H1 (cell line): ENCODE measurements around the gene PCED1B. TPM values are rescaled to one million over a fixed set of nuclear protein-coding genes. Genes with fewer than 3 reads are reported as not detected.
"Not testable (repeated sequence)": the region's sequence is repeated elsewhere in the genome, so short reads cannot be mapped to it uniquely, and the experiment has no call there.

Experiments used
- CTCF ChIA-PET: fragments of 300-600 bp; sonication (Branson Sonifier 250); formaldehyde crosslinking; loops from one replicate; lab custom pipeline; 2021; ENCODE audit not compliant: partially characterized antibody; lab: Charles Lee
- POLR2A ChIA-PET: fragments of 300-600 bp; sonication (Branson Sonifier 250); formaldehyde crosslinking; loops from one replicate; lab custom pipeline; 2021; ENCODE audit warnings: inconsistent platforms; ENCODE audit not compliant: partially characterized antibody; lab: Charles Lee
- DNase-seq, 2 experiments: peaks; one replicate each; pipeline versions ENCODE4 v3.0.0 to v3.0.0-alpha.2; 2010 to 2022; ENCODE audit warnings: low spot score in 2 of 2, low read depth in 1 of 2, mixed read lengths in 1 of 2
- FAIRE-seq: peaks from 2 replicates; lab custom pipeline; 2011; peaks lifted over from hg19 to GRCh38; lab: Jason Lieb, UNC
- H2AFZ ChIP-seq: 2 replicates; pipeline ENCODE4 v1.8.1; 2012; ENCODE audit warnings: low read length, inconsistent platforms
- H2AK5ac ChIP-seq: 2 replicates; pipeline ENCODE4 v1.6.1; 2013; ENCODE audit warnings: low read depth, low read length
- H2BK120ac ChIP-seq: replicated peaks from 2 replicates; pipeline ENCODE3; 2013; ENCODE audit warnings: low read depth, low read length, inconsistent platforms
- H2BK12ac ChIP-seq: 2 replicates; pipeline ENCODE4 v1.6.1; 2013; ENCODE audit warnings: low read depth, low read length
- H2BK15ac ChIP-seq: 2 replicates; pipeline ENCODE4 v1.6.1; 2013; ENCODE audit warnings: low read length
- H2BK20ac ChIP-seq: 2 replicates; pipeline ENCODE4 v1.6.1; 2013; ENCODE audit warnings: low read length
- H2BK5ac ChIP-seq: 2 replicates; pipeline ENCODE4 v1.6.1; 2013; ENCODE audit warnings: low read depth, low read length
- H3K14ac ChIP-seq: 2 replicates; pipeline ENCODE4 v1.6.1; 2013; ENCODE audit warnings: inconsistent platforms; ENCODE audit not compliant: insufficient read length
- H3K18ac ChIP-seq: 2 replicates; pipeline ENCODE4 v1.6.1; 2013; ENCODE audit warnings: low read length; ENCODE audit errors: extremely low read depth
- H3K23ac ChIP-seq: 2 replicates; pipeline ENCODE4 v1.6.1; 2013; ENCODE audit warnings: inconsistent platforms; ENCODE audit not compliant: insufficient read length
- H3K23me2 ChIP-seq: 2 replicates; pipeline ENCODE4 v1.6.1; 2013; ENCODE audit warnings: low read depth, low read length
- H3K27ac ChIP-seq: 2 replicates; pipeline ENCODE4 v1.6.1; 2011; ENCODE audit warnings: low read depth, low read length, inconsistent platforms
- H3K27me3 ChIP-seq, 4 experiments: replicated peaks in 1 of 4; 1 replicate in 1 of 4; 2 replicates in 3 of 4; pipeline versions ENCODE4 v1.6.1 to v1.8.1; 2011 to 2013; ENCODE audit warnings: low read length in 3 of 4, mild to moderate bottlenecking in 3 of 4, inconsistent platforms in 2 of 4, mixed read lengths in 2 of 4, moderate library complexity in 1 of 4; ENCODE audit not compliant: control insufficient read depth in 3 of 4, insufficient read depth in 3 of 4; ENCODE audit errors: extremely low read depth in 1 of 4
- H3K36me3 ChIP-seq, 4 experiments: 2 replicates each; pipeline versions ENCODE4 v1.6.1 to v1.8.1; 2011 to 2013; ENCODE audit warnings: mild to moderate bottlenecking in 4 of 4, low read length in 3 of 4, moderate library complexity in 2 of 4, control low read depth in 1 of 4, inconsistent platforms in 1 of 4; ENCODE audit not compliant: insufficient read depth in 4 of 4, control insufficient read depth in 2 of 4
- H3K4ac ChIP-seq: replicated peaks from 2 replicates; pipeline ENCODE3; 2013; ENCODE audit warnings: low read length, low read depth, mixed read lengths, inconsistent platforms; ENCODE audit not compliant: insufficient read length
- H3K4me1 ChIP-seq, 4 experiments: replicated peaks in 1 of 4; 1 replicate in 1 of 4; 2 replicates in 3 of 4; pipeline versions ENCODE4 v1.6.1 to v1.8.1; 2011 to 2013; ENCODE audit warnings: low read length in 3 of 4, inconsistent platforms in 2 of 4, mixed read lengths in 1 of 4; ENCODE audit not compliant: insufficient read depth in 4 of 4, control insufficient read depth in 3 of 4
- H3K4me2 ChIP-seq, 2 experiments: 2 replicates each; pipeline versions ENCODE4 v1.6.1 to v1.8.1; 2011 to 2013; ENCODE audit warnings: low read depth in 2 of 2, low read length in 2 of 2, control low read depth in 1 of 2, inconsistent platforms in 1 of 2, mild to moderate bottlenecking in 1 of 2; ENCODE audit not compliant: insufficient read depth in 1 of 2
- H3K4me3 ChIP-seq, 4 experiments: fragments of 200-600, 300-600 bp in 1 of 4; sonication (generic), shearing (Covaris generic), sonication (Bioruptor Twin) in 1 of 4; 2 replicates each; pipeline versions ENCODE4 v1.5.1 to v1.8.1; 2011 to 2016; ENCODE audit warnings: low read length in 4 of 4, low read depth in 3 of 4, control low read depth in 2 of 4, inconsistent platforms in 2 of 4, mild to moderate bottlenecking in 2 of 4, mixed read lengths in 1 of 4, moderate library complexity in 1 of 4; ENCODE audit not compliant: insufficient read depth in 2 of 4; ENCODE audit errors: extremely low read depth in 1 of 4
- H3K56ac ChIP-seq: replicated peaks from 2 replicates; pipeline ENCODE3; 2013; ENCODE audit warnings: low read depth, mild to moderate bottlenecking, mixed read lengths, low read length, inconsistent platforms; ENCODE audit not compliant: insufficient read length
- H3K79me1 ChIP-seq: 2 replicates; pipeline ENCODE4 v1.6.1; 2013; ENCODE audit warnings: low read depth, low read length, control low read depth
- H3K79me2 ChIP-seq, 2 experiments: 2 replicates each; pipeline versions ENCODE4 v1.6.1 to v1.8.1; 2012 to 2013; ENCODE audit warnings: low read length in 2 of 2, mild to moderate bottlenecking in 2 of 2, inconsistent platforms in 1 of 2; ENCODE audit not compliant: insufficient read depth in 2 of 2, control insufficient read depth in 1 of 2
- H3K9ac ChIP-seq, 4 experiments: replicated peaks in 1 of 4; 1 replicate in 1 of 4; 2 replicates in 3 of 4; pipeline versions ENCODE4 v1.6.1 to v1.8.1; 2011 to 2013; ENCODE audit warnings: low read depth in 3 of 4, low read length in 3 of 4, control low read depth in 2 of 4, mild to moderate bottlenecking in 2 of 4, moderate library complexity in 2 of 4, inconsistent platforms in 1 of 4; ENCODE audit errors: extremely low read depth in 1 of 4
- H3K9me3 ChIP-seq, 2 experiments: 2 replicates each; pipeline versions ENCODE4 v1.6.1 to v1.8.1; 2012 to 2013; ENCODE audit warnings: mild to moderate bottlenecking in 2 of 2, moderate library complexity in 2 of 2, control low read depth in 1 of 2, inconsistent platforms in 1 of 2, low read depth in 1 of 2, low read length in 1 of 2, mixed read lengths in 1 of 2; ENCODE audit not compliant: insufficient read depth in 2 of 2
- H4K20me1 ChIP-seq, 2 experiments: replicated peaks in 1 of 2; 2 replicates each; pipeline versions ENCODE3 to v1.8.1; 2011 to 2013; ENCODE audit warnings: inconsistent platforms in 2 of 2, low read length in 2 of 2, mild to moderate bottlenecking in 1 of 2; ENCODE audit not compliant: insufficient read depth in 2 of 2, control insufficient read depth in 1 of 2
- H4K5ac ChIP-seq: 2 replicates; pipeline ENCODE4 v1.6.1; 2013; ENCODE audit warnings: low read length, low read depth, mixed read lengths, inconsistent platforms; ENCODE audit not compliant: insufficient read length
- H4K8ac ChIP-seq: 2 replicates; pipeline ENCODE4 v1.8.0; 2013; ENCODE audit warnings: mild to moderate bottlenecking, moderate library complexity, low read length, inconsistent platforms; ENCODE audit not compliant: insufficient read depth; ENCODE audit errors: extremely low read depth
- H4K91ac ChIP-seq: replicated peaks from 2 replicates; pipeline ENCODE3; 2013; ENCODE audit warnings: low read length, mixed read lengths, inconsistent platforms; ENCODE audit not compliant: insufficient read length
- WGBS, 2 experiments: shearing (Covaris generic) in 1 of 2; methylation state at CpG; one replicate each; pipeline versions ENCODE4 v1.1.6 to v1.1.7; 2013 to 2015; ENCODE audit warnings: low lambda C conversion rate in 2 of 2, mixed read lengths in 2 of 2, inconsistent platforms in 1 of 2, low coverage in 1 of 2, missing lambda C conversion rate in 1 of 2; ENCODE audit not compliant: insufficient replicate concordance in 2 of 2, insufficient coverage in 1 of 2, insufficient read length in 1 of 2; ENCODE audit errors: extremely low coverage in 1 of 2, missing lambda C conversion rate in 1 of 2; 5-methylcytosine and 5-hydroxymethylcytosine counted together
- polyA plus RNA-seq, 7 experiments: library from polyadenylated mRNA; depleted of rRNA in 3 of 7; stranded (reverse) in 5 of 7; unstranded in 2 of 7; fragments of >200 nt in 5 of 7; fragments of 200-250 nt in 2 of 7; gene quantifications; 1 replicate in 5 of 7; 2 replicates in 1 of 7; 4 replicates in 1 of 7; pipeline versions ENCODE4 v1.2.1 to v1.2.3, GENCODE V29; 2011 to 2013; ENCODE audit warnings: missing spikeins in 2 of 7, mixed read lengths in 2 of 7
- total RNA-seq: library from RNA; stranded (reverse); fragmentation: NEBNext Ultra II Directional; extraction: Animal tissue kit (Norgen Biotek cat#: 25700); gene quantifications from 2 replicates; pipeline ENCODE4 v1.2.1, GENCODE V29; 2021

PCED1B gene
- total and polyA plus RNA-seq, 2 of the 8 experiments (the other 6 are each of a cell fraction or from before 2014, with no cell fraction given), result 4.7 to 5.4 TPM

DNA sequence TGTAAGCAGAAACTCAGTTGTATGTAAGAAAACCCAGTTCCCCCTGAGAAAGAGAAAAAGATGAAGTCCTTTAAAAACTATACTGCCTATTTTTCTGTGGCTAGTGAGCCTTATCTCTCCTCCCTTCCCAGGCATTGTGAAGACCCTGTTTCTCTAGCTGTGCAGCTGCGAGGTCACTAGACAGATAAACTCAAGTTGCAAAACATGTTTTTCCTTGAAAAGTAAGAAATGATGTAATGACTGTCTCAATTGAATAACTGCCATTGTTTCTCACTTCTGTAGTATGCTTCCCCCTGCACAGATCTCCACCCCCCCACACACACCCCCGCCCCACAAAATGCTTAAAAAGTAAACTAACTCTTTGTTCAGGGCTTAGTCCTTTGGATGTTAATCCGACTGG is 23.6 kb upstream of the PCED1B start:
- H3K9me3 ChIP-seq, result peaks cover 11 to 16% of the 10 kb centered on the region in 2 experiments
- H3K23ac ChIP-seq, H4K91ac ChIP-seq, H3K4me1 ChIP-seq, FAIRE-seq, H3K4me2 ChIP-seq, H3K4me3 ChIP-seq, H2BK12ac ChIP-seq, H2AK5ac ChIP-seq, H2AFZ ChIP-seq, H3K18ac ChIP-seq, H3K27me3 ChIP-seq, H4K5ac ChIP-seq, H3K56ac ChIP-seq, H2BK15ac ChIP-seq, H2BK120ac ChIP-seq, H2BK5ac ChIP-seq, H3K23me2 ChIP-seq, DNase-seq, POLR2A ChIA-PET, H3K36me3 ChIP-seq, H2BK20ac ChIP-seq, H3K9ac ChIP-seq, H4K20me1 ChIP-seq, H3K27ac ChIP-seq, H4K8ac ChIP-seq, H3K4ac ChIP-seq, H3K14ac ChIP-seq, H3K79me2 ChIP-seq, H3K79me1 ChIP-seq: not testable (repeated sequence)
- WGBS, 2 experiments, result 92% methylated on average over 3 of the region's 3 CpGs; no CpG with 5 or more reads in 1 of the 2 experiments
- CTCF ChIA-PET, result interaction anchor here (0.9 to 2.7 kb wide), 2 partner anchors 15 to 23 kb away, joined by 3 to 11 read pairs; no protein-coding TSS in a partner anchor

- not testable (repeated sequence) for FAIRE-seq, H4K91ac ChIP-seq, H3K27me3 ChIP-seq, H2BK20ac ChIP-seq, DNase-seq, H4K8ac ChIP-seq, H2BK120ac ChIP-seq, H3K23me2 ChIP-seq, H3K4ac ChIP-seq, H3K56ac ChIP-seq, H3K27ac ChIP-seq, H3K4me3 ChIP-seq, H2BK15ac ChIP-seq, H3K4me1 ChIP-seq, H2AK5ac ChIP-seq, H3K79me1 ChIP-seq, H3K9ac ChIP-seq, H2BK5ac ChIP-seq, H2BK12ac ChIP-seq, H3K14ac ChIP-seq, H3K36me3 ChIP-seq, H4K5ac ChIP-seq, H3K4me2 ChIP-seq, H3K79me2 ChIP-seq, H4K20me1 ChIP-seq, H3K18ac ChIP-seq, H3K23ac ChIP-seq, H2AFZ ChIP-seq
- ChIA-PET POLR2A (interaction anchor here (0.6 kb wide), 1 partner anchor 173 kb away, joined by 3 read pairs; no protein-coding TSS in a partner anchor), CTCF (interaction anchor here (2.7 kb wide), 1 partner anchor 14 kb away, joined by 11 read pairs; no protein-coding TSS in a partner anchor)
- peaks cover 11 to 13% of the 10 kb centered on the region in 2 experiments for H3K9me3 ChIP-seq
- 86% methylated on average over 10 of the region's 12 CpGs; no CpG with 5 or more reads in 1 of the 2 experiments for WGBS, 2 experiments
These were observed 22.5 kb upstream of the PCED1B start for GRCh38 chr12:47056944-47057343.
